Heart left ventricle (tissue), 13 donors: ENCODE results near the gene BICDL1.

Source experiments
- POLR2A ChIP-seq, 2 donors: fragments of 450-650 bp; IDR thresholded peaks; one replicate each; pipeline ENCODE4 v1.6.1; 2017; ENCODE audit warnings: antibody characterized with exemption in 2 of 2, mild to moderate bottlenecking in 2 of 2, moderate library complexity in 2 of 2
- TF ChIP-seq, protein P1 (sequence below), 12 donors: fragments of 200-600 bp; sonication (generic) in 4 of 12; IDR thresholded peaks; one replicate each; pipeline versions ENCODE4 v1.5.0 to v1.8.0; 2018 to 2022; ENCODE audit warnings: antibody characterized with exemption in 12 of 12, mild to moderate bottlenecking in 5 of 12
- donor health status: ischemic (EF 13 %, LVEDD 7.1; RV severe dilation, severe dysfunction).
- donor health status: DM: no; HTN: yes; CAD: no.
- donor health status: DM: no; HTN: no; CAD: no.
- donor health status: ischemic (EF 25% LVEDD 6.9; RV normal size, moderate dysfunction).
- donor health status: ischemic (EF 25% LVEDD 5.7; RV mildly dilated, moderate dysfunction).
- donor health status: ischemic (EF 35%, LVEDD 5.7; RV mildly dilated, moderate dysfunction).
- donor health status: nonischemic (EF 11% LVEDD 7.7; RV severe dilation, severe dysfunction).
- donor health status: DM: yes; HTN: yes; CAD: no.
- donor health status: PGD.
- donor health status: ischemic (EF 29% LVEDD 5.4; RV normal size, mild dysfunction).
- donor health status: nonischemic (EF 23%, LVEDD 6.1; RV moderate dilation, normal function).

- TF ChIP-seq, protein P1, sequence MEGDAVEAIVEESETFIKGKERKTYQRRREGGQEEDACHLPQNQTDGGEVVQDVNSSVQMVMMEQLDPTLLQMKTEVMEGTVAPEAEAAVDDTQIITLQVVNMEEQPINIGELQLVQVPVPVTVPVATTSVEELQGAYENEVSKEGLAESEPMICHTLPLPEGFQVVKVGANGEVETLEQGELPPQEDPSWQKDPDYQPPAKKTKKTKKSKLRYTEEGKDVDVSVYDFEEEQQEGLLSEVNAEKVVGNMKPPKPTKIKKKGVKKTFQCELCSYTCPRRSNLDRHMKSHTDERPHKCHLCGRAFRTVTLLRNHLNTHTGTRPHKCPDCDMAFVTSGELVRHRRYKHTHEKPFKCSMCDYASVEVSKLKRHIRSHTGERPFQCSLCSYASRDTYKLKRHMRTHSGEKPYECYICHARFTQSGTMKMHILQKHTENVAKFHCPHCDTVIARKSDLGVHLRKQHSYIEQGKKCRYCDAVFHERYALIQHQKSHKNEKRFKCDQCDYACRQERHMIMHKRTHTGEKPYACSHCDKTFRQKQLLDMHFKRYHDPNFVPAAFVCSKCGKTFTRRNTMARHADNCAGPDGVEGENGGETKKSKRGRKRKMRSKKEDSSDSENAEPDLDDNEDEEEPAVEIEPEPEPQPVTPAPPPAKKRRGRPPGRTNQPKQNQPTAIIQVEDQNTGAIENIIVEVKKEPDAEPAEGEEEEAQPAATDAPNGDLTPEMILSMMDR (IDR thresholded peaks at IDR 0.05), result no peak
- TF ChIP-seq POLR2A (IDR thresholded peaks at IDR 0.05), result peak; percentile 12 to 88
Measured at GRCh38 chr12:120116792-120117651, 128.0 kb downstream of the BICDL1 start.
